HS-27A (cell line): ENCODE results near the gene MINK1.
"Not testable (repeated sequence)": the region's sequence is repeated elsewhere in the genome, so short reads cannot be mapped to it uniquely, and the experiment has no call there.

Experiments
- DNase-seq: peaks from one replicate; pipeline ENCODE4 v3.0.0-alpha.2; 2012; ENCODE audit warnings: low read depth, missing footprints

Gene MINK1

DNA sequence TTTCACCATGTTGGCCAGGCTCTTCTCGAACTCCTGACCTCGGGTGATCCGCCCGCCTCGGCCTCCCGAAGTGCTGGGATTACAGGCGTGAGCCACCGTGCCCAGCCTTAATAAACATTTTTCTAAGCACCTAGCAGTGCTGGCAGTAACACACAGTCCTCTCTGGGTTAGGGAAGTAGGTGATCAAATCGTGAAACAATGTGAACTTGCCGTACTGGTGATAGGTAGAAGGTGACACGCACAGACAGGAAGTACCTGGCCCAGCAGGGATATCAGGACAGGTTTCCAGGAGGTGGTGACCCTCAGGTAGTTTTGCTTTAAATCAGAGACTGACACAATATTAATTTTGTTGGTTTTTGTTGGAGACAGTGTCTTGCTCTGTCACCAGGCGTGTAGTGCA, 21.7 kb upstream of the MINK1 start:
- no peak for DNase-seq

GRCh38 chr17:4812690-4813089, 20.4 kb upstream of the MINK1 start:
- no peak for DNase-seq

DNA sequence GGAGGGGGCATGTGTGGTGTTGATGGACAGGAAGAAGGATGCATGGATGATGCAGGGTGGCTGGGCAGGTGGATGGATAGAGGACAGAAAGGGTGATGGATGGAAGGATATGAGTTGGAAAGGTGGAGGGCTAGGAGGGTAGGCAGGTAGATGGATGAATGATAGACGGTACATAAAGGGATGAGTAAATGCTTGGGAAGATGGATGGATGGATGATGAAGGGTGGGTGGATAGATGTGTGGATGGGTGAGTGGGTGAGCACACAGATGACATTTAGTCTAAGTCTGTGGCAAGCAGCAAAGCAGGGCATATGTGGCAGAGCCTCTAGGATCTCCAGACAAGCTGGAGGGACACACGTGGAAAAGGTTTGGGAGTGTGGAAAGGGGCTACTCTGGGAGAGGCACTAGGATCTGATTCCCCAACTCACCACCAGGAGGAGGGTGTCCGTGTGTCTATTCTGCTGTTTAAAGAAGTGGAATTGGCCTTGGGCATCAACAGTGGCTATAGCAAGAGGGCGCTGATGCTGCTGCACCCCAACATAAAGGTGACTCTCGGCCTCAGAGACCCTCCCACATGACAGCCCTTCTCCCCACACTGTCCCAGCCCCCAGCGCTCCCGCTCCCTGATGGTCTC, 18.0 kb upstream of the MINK1 start:
- no peak for DNase-seq

DNA sequence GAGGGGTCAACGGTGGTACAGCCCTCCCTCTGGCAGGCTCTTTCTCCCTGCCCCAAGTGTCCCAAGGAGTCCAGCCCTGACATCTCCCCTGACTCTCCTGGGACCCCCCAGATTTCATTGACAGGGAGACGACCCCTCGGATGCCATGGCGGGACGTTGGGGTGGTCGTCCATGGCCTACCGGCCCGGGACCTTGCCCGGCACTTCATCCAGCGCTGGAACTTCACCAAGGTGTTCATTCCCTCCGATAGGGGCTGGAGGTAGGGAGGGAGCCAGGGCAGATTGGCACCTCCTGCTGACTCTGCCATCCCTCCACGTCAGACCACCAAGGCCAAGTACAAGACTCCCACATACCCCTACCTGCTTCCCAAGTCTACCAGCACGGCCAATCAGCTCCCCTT, 16.3 kb upstream of the MINK1 start:
- DNase-seq = no peak

- DNase-seq = no peak
Observed at GRCh38 chr17:4818276-4818675, 14.9 kb upstream of the MINK1 start.

GRCh38 chr17:4822835-4823234, 10.3 kb upstream of the MINK1 start:
- DNase-seq = no peak

GRCh38 chr17:4823373-4824089, 9.6 kb upstream of the MINK1 start:
- no peak for DNase-seq

GRCh38 chr17:4827399-4827798, 5.7 kb upstream of the MINK1 start:
- no peak for DNase-seq

DNA sequence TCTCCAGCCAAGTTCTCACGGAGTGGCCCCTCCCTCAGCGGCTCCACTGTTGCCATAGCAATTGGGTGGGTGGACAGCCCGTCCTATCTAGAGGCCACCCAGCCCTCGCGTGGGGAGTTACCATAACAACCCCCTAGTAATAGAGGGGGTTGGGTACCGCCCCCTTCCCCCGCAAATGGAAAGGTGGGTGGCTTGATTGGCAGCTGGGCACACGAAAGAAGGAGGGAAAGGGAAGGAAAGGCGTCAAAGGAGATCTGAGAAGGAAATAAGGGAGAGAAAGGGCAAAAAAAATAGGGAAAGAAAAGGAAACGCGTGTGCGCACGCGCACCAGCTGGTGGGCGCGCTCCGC, 337 bp upstream of the MINK1 start:
- not testable (repeated sequence) for DNase-seq

DNA sequence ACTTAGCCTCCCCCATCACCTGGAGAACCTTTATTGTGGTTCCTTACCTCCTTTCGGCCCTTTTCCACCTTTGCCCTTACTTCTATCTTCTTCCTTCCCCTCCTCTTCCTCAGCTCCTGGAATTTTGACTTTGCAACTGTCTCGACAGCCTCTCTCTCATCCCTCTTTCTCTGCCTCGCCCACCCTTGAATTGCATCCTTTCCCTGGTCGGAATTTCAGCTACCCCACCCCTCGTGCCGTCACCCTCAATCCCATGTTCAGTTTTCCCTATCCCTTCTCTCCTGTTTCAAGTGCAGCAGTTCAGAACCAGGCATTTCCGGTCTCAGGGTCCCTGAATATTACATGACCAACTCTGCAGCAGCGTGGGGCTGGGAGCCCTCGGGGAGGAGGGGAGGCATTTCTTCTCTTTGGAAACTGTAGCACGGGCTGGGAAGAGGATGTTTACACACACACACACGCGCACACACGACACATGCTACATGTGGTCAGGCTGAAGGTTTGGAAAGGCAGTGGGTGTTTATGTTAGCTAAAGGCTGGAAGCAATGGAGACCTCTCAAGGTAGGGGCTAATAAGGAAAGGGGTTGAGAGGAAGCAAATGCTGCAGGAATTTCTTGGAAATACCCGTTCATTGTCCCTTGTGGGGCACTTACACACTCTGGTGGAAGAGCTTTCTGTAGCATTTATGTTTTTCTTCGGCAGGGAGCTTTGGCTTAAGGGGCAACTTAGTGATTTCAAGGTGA, 971 bp downstream of the MINK1 start:
- DNase-seq = no peak

- no peak for DNase-seq
Observed at GRCh38 chr17:4834681-4835020, 1.5 kb downstream of the MINK1 start.

DNA sequence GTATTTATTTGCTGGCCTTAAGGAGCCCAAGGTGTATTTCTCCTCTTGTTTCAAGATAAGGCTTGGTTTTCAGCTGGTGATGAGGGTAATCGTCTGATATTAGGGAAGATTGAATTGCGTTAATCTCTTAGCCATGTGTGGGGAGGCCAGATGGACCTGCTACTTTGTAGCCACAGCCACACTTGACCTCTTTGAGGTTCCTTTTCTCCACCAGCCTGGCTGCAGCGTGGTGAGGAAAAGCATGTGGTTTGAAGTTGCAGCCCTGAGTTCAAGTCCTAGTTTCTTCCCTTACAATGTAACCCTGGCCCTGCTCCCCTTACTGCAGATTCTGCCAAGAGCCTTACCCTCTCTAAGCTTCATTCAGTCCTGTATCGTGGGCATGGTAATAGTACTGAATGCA, 3.1 kb downstream of the MINK1 start:
- no peak for DNase-seq

- DNase-seq = no peak
Observed at GRCh38 chr17:4837471-4838308, 4.5 kb downstream of the MINK1 start.

DNA sequence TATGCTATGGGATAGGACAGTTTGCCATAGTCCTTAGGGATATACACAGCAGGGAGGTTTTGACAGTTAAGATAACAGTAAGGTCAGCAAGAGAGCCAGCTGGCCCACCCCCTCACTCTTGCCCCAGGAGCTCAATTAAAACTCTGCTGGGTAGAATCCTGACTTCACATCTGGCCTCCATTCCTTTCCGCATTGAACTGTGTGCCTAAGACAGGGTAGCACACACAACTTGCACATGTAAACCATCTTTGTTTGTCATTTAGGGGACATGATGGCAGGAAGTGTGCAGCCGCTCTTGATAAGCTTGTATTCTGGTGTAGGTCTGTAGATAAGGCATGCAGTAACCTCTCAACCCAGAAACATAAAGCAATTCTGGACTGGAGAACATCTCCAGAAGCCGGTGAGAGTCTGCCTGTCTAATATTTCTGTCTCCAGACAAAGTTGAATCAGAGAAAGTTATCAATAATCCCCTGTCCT, 5.2 kb downstream of the MINK1 start:
- no peak for DNase-seq

GRCh38 chr17:4839221-4839620, 6.1 kb downstream of the MINK1 start:
- no peak for DNase-seq

- no peak for DNase-seq
Observed at GRCh38 chr17:4839965-4840892, 7.1 kb downstream of the MINK1 start.

DNA sequence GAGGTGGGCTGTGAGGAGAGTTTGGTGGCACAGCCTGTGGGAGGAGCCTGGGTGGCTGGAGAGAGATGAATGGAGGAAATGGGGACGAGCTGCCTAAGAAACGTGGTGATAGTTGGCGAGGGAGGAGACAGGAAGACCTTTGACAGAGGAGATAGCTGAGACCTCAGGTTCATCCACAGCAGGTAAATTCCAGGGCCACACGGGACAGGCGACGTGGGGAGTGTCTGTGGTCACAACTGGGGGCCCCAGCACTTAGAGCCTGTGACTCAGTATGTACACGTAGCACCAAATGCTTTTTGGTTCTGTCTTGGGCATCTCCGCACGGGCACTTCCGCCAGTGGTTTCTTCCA, 7.7 kb downstream of the MINK1 start:
- DNase-seq = no peak

DNA sequence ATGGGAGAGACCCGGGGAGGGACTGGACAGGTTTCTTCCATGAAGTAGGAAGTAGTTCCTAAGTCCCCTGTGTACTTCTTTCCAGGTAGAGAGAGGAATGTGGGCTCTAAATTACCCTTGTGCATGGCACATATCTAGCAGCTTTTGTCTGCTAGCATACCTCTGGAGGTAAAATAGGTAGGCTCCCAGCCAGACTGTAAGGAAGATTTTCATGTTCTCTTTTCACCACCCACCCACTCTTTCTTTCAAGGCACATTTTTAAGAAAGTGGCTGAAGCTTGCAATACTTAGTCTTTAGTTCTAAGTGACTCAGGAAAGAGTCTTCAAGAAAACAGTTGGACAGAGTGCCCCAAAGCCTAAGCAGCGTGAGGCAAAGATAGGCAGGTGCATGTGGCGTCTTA, 9.2 kb downstream of the MINK1 start:
- no peak for DNase-seq

DNA sequence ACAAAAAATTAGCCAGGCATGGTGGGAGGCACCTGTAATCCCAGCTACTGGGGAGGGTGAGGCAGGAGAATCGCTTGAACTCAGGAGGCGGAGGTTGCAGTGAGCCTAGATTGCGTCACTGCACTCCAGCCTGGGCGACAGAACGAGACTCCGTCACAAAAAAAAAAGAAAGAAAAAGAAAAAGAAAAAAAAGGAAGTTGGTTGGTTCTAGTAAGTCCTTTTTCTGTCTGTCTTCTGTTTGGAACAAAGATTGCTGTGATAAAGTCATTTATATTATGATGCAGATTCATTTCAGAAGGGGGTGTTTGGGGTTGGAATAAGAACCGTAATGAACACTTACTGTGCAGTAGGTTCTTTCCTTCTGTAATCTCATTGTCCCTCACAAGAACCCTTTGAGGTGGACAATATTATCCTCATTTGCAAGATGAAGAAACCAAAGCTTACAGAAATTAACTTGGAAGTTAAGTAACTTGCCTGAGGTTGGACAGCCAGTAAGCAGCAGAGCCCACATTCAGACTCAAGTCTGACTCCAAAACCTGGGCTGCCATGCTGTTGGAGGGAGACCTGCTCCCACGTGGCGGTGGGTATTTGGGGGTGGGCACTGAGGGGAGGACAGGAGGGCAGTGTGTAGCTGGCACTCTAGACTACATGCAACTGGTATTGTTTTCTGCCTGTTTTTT, 10.3 kb downstream of the MINK1 start:
- no peak for DNase-seq

- no peak for DNase-seq
Observed at GRCh38 chr17:4845118-4845517, 12.0 kb downstream of the MINK1 start.
